IPS-15b (cell line): Measurements from ENCODE around the gene MIER2.

Experiments
- H3K27me3 ChIP-seq: one replicate; pipeline ENCODE4 v1.6.1; 2013; ENCODE audit warnings: low read length; ENCODE audit not compliant: control insufficient read depth, insufficient read depth
- H3K36me3 ChIP-seq: one replicate; pipeline ENCODE4 v1.6.1; 2013; ENCODE audit warnings: low read length; ENCODE audit not compliant: control insufficient read depth, insufficient read depth
- H3K4me1 ChIP-seq: one replicate; pipeline ENCODE4 v1.6.1; 2013; ENCODE audit warnings: mild to moderate bottlenecking, low read length; ENCODE audit not compliant: control insufficient read depth, insufficient read depth
- H3K4me3 ChIP-seq: one replicate; pipeline ENCODE4 v1.5.1; 2013; ENCODE audit warnings: low read depth, low read length
- H3K9ac ChIP-seq: one replicate; pipeline ENCODE4 v1.6.1; 2013; ENCODE audit warnings: low read depth, mild to moderate bottlenecking, low read length
- H3K9me3 ChIP-seq: one replicate; pipeline ENCODE4 v1.6.1; 2013; ENCODE audit warnings: mild to moderate bottlenecking, low read length; ENCODE audit not compliant: control insufficient read depth, insufficient read depth

The MIER2 gene

GRCh38 chr19:281992-282391 is 62.6 kb downstream of the MIER2 start:
- Histone ChIP-seq H3K27me3 (no peaks in the 10 kb centered on the region), H3K36me3 (peaks cover 19% of the 10 kb centered on the region), H3K4me1 (peaks cover 9% of the 10 kb centered on the region), H3K9ac (no peak overlapping the region), H3K9me3 (no peaks in the 10 kb centered on the region), H3K4me3 (no peak overlapping the region)

DNA sequence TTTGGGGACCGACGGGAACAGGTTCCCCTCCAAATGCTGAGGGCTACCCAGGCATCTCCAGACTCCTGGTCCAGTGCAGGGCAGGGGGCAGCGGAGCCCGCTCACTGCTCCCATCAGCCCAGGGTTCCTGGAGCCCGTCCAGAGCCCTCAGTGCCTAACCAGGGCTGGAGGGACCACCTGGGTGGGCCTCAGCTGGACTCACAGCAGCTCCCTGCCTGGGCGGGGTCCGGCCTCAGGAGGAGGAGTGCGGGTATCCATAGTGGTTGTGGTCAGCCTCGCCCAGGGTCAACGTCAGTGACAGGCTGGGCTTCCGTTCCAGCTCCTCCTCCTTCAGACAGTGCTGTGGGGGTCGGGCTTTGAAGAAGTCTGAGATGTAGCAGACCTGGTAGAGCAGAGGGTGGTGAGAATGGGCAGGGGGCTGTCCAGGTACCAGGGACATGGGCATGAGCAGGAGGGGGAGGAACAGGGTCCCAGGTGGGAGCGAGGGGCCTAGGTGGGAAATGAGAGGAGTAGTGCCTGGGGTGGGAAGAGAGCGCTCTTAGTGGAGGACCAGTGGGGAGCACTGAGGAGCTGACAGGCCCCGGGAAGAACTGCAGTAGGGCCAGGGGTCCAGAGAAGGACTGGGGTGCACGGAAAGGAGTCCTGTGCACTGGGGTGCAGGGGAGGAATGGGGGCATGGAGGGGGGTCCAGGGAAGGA is 63.3 kb downstream of the MIER2 start:
- no peak overlapping the region for H3K4me3 ChIP-seq
- no peak overlapping the region for H3K9ac ChIP-seq
- H3K36me3 ChIP-seq, result peaks cover 19% of the 10 kb centered on the region
- no peaks in the 10 kb centered on the region for H3K27me3 ChIP-seq
- H3K9me3 ChIP-seq, result no peaks in the 10 kb centered on the region
- peaks cover 9% of the 10 kb centered on the region for H3K4me1 ChIP-seq

DNA sequence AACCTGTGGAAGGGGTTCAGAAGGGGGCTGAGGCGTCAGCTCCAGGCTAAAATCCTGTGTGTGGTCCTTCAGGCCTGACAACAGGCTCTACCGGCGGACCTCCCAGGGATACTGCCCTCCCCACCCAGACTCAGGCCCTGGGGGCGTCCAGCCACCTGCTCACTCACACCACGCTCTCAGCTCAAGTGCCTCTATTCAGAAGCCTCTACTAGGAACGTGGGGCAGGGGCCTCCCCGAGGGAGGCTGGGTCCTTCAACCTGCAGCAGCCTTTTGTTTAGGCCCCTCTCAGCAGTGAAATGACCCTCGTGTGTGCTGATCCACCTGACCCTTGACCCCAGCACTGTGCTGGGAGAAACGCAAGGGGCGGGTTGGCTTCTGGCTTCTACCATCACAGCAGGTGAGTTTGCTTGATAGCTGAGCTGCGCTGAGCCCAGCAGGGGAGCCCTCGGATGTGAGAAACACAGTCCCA is 64.0 kb downstream of the MIER2 start:
- H3K27me3 ChIP-seq, result no peaks in the 10 kb centered on the region
- H3K4me1 ChIP-seq, result peaks cover 9% of the 10 kb centered on the region
- no peak overlapping the region for H3K9ac ChIP-seq
- no peaks in the 10 kb centered on the region for H3K9me3 ChIP-seq
- no peak overlapping the region for H3K4me3 ChIP-seq
- H3K36me3 ChIP-seq, result peaks cover 19% of the 10 kb centered on the region

- Histone ChIP-seq H3K4me1 (peaks cover 9% of the 10 kb centered on the region), H3K9ac (no peak overlapping the region), H3K27me3 (no peaks in the 10 kb centered on the region), H3K9me3 (no peaks in the 10 kb centered on the region), H3K4me3 (no peak overlapping the region), H3K36me3 (peaks cover 19% of the 10 kb centered on the region)
These were observed 64.9 kb downstream of the MIER2 start for GRCh38 chr19:279656-280055.

GRCh38 chr19:279231-279630 is 65.4 kb downstream of the MIER2 start:
- Histone ChIP-seq H3K4me3 (no peak overlapping the region), H3K4me1 (peaks cover 9% of the 10 kb centered on the region), H3K9me3 (no peaks in the 10 kb centered on the region), H3K36me3 (peaks cover 19% of the 10 kb centered on the region), H3K9ac (no peak overlapping the region), H3K27me3 (no peaks in the 10 kb centered on the region)

GRCh38 chr19:277581-278165 is 66.9 kb downstream of the MIER2 start:
- peaks cover 19% of the 10 kb centered on the region for H3K36me3 ChIP-seq

GRCh38 chr19:277131-277530 is 67.5 kb downstream of the MIER2 start:
- Histone ChIP-seq H3K36me3 (peaks cover 19% of the 10 kb centered on the region), H3K4me3 (no peak overlapping the region), H3K9me3 (no peaks in the 10 kb centered on the region), H3K27me3 (no peaks in the 10 kb centered on the region), H3K4me1 (peaks cover 9% of the 10 kb centered on the region), H3K9ac (no peak overlapping the region)

More at GRCh38 chr19:277581-278165, 66.9 kb downstream of the MIER2 start:
- H3K9me3 ChIP-seq, result no peaks in the 10 kb centered on the region
- H3K9ac ChIP-seq, result peak overlapping the region; percentile 54
- no peaks in the 10 kb centered on the region for H3K27me3 ChIP-seq
- H3K4me3 ChIP-seq, result no peak overlapping the region
- peaks cover 9% of the 10 kb centered on the region for H3K4me1 ChIP-seq

DNA sequence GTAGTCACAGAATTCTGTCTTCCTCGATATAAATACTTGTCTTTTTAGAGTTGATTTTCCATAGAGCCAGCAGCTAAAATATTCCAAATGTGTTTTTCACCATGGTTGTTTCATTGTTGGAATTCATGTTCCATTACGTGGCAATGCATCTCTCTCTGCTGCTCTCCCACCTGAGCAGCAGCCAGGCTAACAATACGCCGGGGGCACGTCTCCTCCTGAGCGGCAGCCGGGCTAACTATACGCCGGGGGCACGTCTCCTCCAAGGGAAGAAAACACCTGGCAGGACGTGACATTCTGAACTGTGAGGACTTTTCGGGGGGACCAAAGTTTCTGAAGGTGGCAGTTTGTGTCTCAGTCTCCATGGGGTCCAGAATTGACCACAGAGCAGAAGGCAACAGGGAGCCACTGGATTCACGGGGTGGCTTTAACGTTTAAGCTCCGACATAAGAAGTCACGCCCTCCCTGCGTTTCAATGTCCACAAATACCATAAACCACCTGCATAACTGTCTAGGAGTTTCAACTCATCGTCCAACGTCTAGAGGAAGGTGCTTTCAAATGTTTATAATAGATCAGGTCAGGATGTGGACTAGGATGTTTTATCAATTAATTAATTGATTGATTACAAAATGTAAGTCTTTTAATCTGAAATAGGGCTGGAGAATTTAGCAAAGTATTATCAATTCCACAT is 68.5 kb downstream of the MIER2 start:
- no peak overlapping the region for H3K4me3 ChIP-seq
- H3K9me3 ChIP-seq, result no peaks in the 10 kb centered on the region
- H3K27me3 ChIP-seq, result no peaks in the 10 kb centered on the region
- H3K9ac ChIP-seq, result no peak overlapping the region
- peaks cover 11% of the 10 kb centered on the region for H3K36me3 ChIP-seq
- peaks cover 9% of the 10 kb centered on the region for H3K4me1 ChIP-seq

DNA sequence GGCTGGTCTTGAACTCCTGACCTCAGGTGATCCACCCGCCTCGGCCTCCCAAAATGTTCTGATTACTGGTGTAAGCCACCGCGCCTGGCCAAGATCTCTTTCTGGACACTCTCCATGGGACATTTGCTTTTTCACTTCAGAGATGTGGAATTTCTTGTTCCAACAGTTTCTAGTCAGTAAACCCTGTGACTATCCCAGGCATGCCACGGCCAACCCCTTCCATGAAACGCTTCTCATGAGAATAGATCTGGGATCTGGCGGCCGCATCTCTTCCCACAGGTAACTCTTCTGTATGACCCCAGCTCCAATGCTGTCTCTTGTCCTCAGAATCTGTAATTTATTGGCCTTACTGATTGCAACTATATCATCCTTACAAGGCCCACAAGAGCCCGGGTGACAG is 69.6 kb downstream of the MIER2 start:
- Histone ChIP-seq H3K4me1 (peaks cover 7% of the 10 kb centered on the region), H3K36me3 (peaks cover 5% of the 10 kb centered on the region), H3K4me3 (no peak overlapping the region), H3K9me3 (no peaks in the 10 kb centered on the region), H3K27me3 (no peaks in the 10 kb centered on the region), H3K9ac (no peak overlapping the region)

DNA sequence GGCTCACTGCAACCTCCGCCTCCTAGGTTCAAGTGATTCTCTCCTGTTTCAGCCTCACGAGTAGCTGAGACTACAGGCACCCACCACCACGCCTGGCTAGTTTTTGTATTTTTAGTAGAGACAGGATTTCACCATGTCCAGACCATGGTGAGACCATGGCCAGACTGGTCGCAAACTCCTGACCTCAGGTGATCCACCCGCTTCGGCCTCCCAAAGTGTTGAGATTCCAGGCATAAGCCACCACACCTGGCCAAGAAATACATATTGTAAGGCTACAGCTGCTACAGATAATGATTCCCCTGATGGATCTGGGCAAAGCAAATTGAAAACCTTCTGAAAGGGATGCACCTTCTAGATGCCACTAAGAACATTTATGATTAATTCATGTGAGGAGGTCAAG is 71.2 kb downstream of the MIER2 start:
- H3K9ac ChIP-seq, result no peak overlapping the region

DNA sequence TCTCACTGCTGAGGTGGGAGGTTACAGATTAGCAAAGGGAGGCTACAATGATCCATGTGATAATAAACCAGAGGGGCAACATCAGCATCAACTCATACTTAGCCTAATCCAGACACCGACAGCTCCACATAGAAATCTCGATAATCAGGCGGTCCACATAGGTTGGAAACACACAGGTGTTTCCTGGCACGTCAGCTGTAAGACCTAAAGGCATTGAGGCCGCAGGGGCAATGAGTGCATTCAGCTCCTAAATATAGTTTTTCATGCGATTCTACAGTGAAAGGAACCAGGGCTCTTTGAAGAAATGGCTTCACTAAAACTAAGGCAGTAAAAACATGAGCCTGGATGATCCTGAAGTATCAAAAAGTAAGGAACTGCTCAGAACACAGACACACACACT is 72.7 kb downstream of the MIER2 start:
- no peaks in the 10 kb centered on the region for H3K36me3 ChIP-seq
- peaks cover 5% of the 10 kb centered on the region for H3K27me3 ChIP-seq
- no peak overlapping the region for H3K4me3 ChIP-seq
- no peaks in the 10 kb centered on the region for H3K4me1 ChIP-seq
- no peaks in the 10 kb centered on the region for H3K9me3 ChIP-seq
- no peak overlapping the region for H3K9ac ChIP-seq

More for the DNA sequence above, 71.2 kb downstream of the MIER2 start:
- H3K4me1 ChIP-seq, result peaks cover 7% of the 10 kb centered on the region
- no peak overlapping the region for H3K4me3 ChIP-seq
- peaks cover under 1% of the 10 kb centered on the region for H3K27me3 ChIP-seq
- no peaks in the 10 kb centered on the region for H3K9me3 ChIP-seq
- H3K36me3 ChIP-seq, result no peaks in the 10 kb centered on the region
